Loucy (cell line): ENCODE measurements around the gene FGGY.

Source experiments
- EZH2phosphoT487 ChIP-seq: fragments of 200-600 bp; IDR thresholded peaks from 2 replicates; pipeline ENCODE4 v1.6.1; 2018; ENCODE audit warnings: antibody characterized with exemption, mild to moderate bottlenecking, moderate library complexity, borderline replicate concordance
- TF ChIP-seq, protein P1 (sequence below): fragments of 200-600 bp; sonication (generic); conservative IDR thresholded peaks from 2 replicates; pipeline ENCODE4 v1.5.1; 2014; ENCODE audit warnings: mild to moderate bottlenecking, antibody characterized with exemption, low read length

- TF ChIP-seq, protein P1, sequence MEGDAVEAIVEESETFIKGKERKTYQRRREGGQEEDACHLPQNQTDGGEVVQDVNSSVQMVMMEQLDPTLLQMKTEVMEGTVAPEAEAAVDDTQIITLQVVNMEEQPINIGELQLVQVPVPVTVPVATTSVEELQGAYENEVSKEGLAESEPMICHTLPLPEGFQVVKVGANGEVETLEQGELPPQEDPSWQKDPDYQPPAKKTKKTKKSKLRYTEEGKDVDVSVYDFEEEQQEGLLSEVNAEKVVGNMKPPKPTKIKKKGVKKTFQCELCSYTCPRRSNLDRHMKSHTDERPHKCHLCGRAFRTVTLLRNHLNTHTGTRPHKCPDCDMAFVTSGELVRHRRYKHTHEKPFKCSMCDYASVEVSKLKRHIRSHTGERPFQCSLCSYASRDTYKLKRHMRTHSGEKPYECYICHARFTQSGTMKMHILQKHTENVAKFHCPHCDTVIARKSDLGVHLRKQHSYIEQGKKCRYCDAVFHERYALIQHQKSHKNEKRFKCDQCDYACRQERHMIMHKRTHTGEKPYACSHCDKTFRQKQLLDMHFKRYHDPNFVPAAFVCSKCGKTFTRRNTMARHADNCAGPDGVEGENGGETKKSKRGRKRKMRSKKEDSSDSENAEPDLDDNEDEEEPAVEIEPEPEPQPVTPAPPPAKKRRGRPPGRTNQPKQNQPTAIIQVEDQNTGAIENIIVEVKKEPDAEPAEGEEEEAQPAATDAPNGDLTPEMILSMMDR: no peak
- TF ChIP-seq EZH2phosphoT487: no peak
These were observed 282.3 kb downstream of the FGGY start for GRCh38 chr1:59579222-59579621.
